ENCODE data around the gene SLC29A3.

The SLC29A3 gene

GRCh38 chr10:71314028-71314693, 4.9 kb upstream of the SLC29A3 start:
- peak; percentile 87 for TF ChIP-seq CTCF (IDR thresholded peaks at IDR 0.05)

- no peak for TF ChIP-seq CTCF (IDR thresholded peaks at IDR 0.05)
Measured at GRCh38 chr10:71314694-71315225, 4.3 kb upstream of the SLC29A3 start.

GRCh38 chr10:71316056-71316785, 2.8 kb upstream of the SLC29A3 start:
- TF ChIP-seq CTCF (IDR thresholded peaks at IDR 0.05): no peak

- no peak for TF ChIP-seq CTCF (IDR thresholded peaks at IDR 0.05)
Measured at GRCh38 chr10:71316786-71317160, 2.3 kb upstream of the SLC29A3 start.

- no peak for TF ChIP-seq CTCF (IDR thresholded peaks at IDR 0.05)
Measured at GRCh38 chr10:71317739-71318138, 1.3 kb upstream of the SLC29A3 start.

- TF ChIP-seq CTCF (IDR thresholded peaks at IDR 0.05): 0 out of 2 replicates have a peak, but pooled peaks have one; percentile 1
Measured at GRCh38 chr10:71319800-71320392, 837 bp downstream of the SLC29A3 start.

GRCh38 chr10:71320592-71320991, 1.5 kb downstream of the SLC29A3 start:
- no peak for TF ChIP-seq CTCF (IDR thresholded peaks at IDR 0.05)
